DMS114 treated with DMSO at 0.1 percent for 48 hours (cell line): ENCODE data around the gene RPS8.
"Not testable (repeated sequence)": the region's sequence is repeated elsewhere in the genome, so short reads cannot be mapped to it uniquely, and the experiment has no call there.

Experiments
- DNase-seq: peaks from one replicate; lab custom pipeline; 2025; ENCODE audit not compliant: unreplicated experiment; lab: John Stamatoyannopoulos, UW

RPS8 gene

GRCh38 chr1:44802306-44803061, 27.1 kb downstream of the RPS8 start:
- DNase-seq = no peak

GRCh38 chr1:44803062-44803311, 27.6 kb downstream of the RPS8 start:
- no peak for DNase-seq

GRCh38 chr1:44803312-44804095, 28.2 kb downstream of the RPS8 start:
- DNase-seq = no peak

- DNase-seq = no peak
Measured at GRCh38 chr1:44805311-44806024, 30.1 kb downstream of the RPS8 start.

- DNase-seq = no peak
Measured at GRCh38 chr1:44806025-44806703, 30.8 kb downstream of the RPS8 start.

GRCh38 chr1:44806704-44807363, 31.5 kb downstream of the RPS8 start, which contains the start of gene DYNLT4:
TSS of gene DYNLT4 (minus strand) at chr1:44807351. CDS start at chr1:44806668, 683 bp downstream.
- no peak for DNase-seq

GRCh38 chr1:44807364-44808062, 32.2 kb downstream of the RPS8 start:
- no peak for DNase-seq

GRCh38 chr1:44808063-44808937, 33.0 kb downstream of the RPS8 start, which contains the start of gene BTBD19:
TSS of gene BTBD19 (plus strand) at chr1:44808523. CDS start at chr1:44808821, 298 bp downstream.
- no peak for DNase-seq

- no peak for DNase-seq
Measured at GRCh38 chr1:44808938-44809917, 33.9 kb downstream of the RPS8 start.

GRCh38 chr1:44810101-44810761, 34.9 kb downstream of the RPS8 start:
- no peak for DNase-seq

GRCh38 chr1:44810762-44811105, 35.4 kb downstream of the RPS8 start:
- DNase-seq = not testable (repeated sequence)

GRCh38 chr1:44811234-44811633, 35.9 kb downstream of the RPS8 start:
- no peak for DNase-seq

GRCh38 chr1:44812822-44813543, 37.6 kb downstream of the RPS8 start:
- DNase-seq = no peak

GRCh38 chr1:44815926-44816325, 40.6 kb downstream of the RPS8 start:
- DNase-seq = not testable (repeated sequence)

- DNase-seq = no peak
Measured at GRCh38 chr1:44817307-44817706, 42.0 kb downstream of the RPS8 start.

- no peak for DNase-seq
Measured at GRCh38 chr1:44817771-44818495, 42.6 kb downstream of the RPS8 start.
